Mucosa of descending colon (tissue), 3 donors: ENCODE measurements around the gene ANKRD44. TPM values are rescaled to one million over a fixed set of nuclear protein-coding genes. Genes with fewer than 3 reads are reported as not detected.

Source experiments
- ATAC-seq: fragments of 200-7000 bp; cut with Tn5 transposase; one replicate; pipeline ENCODE4 v1.9.1; 2020; ENCODE audit warnings: mild to moderate bottlenecking, moderate library complexity
- DNase-seq, 3 donors: peaks; one replicate each; pipeline ENCODE4 v3.0.0-alpha.2; 2020
- H3K36me3 ChIP-seq: fragments of 200-600 bp; one replicate; pipeline ENCODE4 v1.8.0; 2021; ENCODE audit warnings: low read depth, mild to moderate bottlenecking
- H3K4me1 ChIP-seq: fragments of 200-600 bp; one replicate; pipeline ENCODE4 v1.8.0; 2021; ENCODE audit warnings: low read depth, mild to moderate bottlenecking
- H3K4me3 ChIP-seq: fragments of 200-600 bp; one replicate; pipeline ENCODE4 v1.8.0; 2021; ENCODE audit warnings: mild to moderate bottlenecking
- H3K9me3 ChIP-seq: fragments of 200-600 bp; one replicate; pipeline ENCODE4 v1.8.0; 2021; ENCODE audit warnings: mild to moderate bottlenecking
- intact Hi-C, 2 donors: fragments of 100-400 bp; cut with DNase I in 1 of 2; cut with micrococcal nuclease in 1 of 2; formaldehyde crosslinking; loops; one replicate each; pipeline versions ENCODE4 v1.11.0 to v1.11.1; 2022; cut with DNase I, micrococcal nuclease
- total RNA-seq, 3 donors: library from RNA; stranded (reverse); fragmentation: NEBNext Ultra II Directional in 2 of 3; extraction: Animal tissue kit (Norgen Biotek cat#: 25700) in 2 of 3; gene quantifications; one replicate each; pipeline versions ENCODE4 v1.2.1 to v1.2.4, GENCODE V29; 2021 to 2023
- TF ChIP-seq, protein P1 (sequence below): fragments of 200-600 bp; IDR thresholded peaks from one replicate; pipeline ENCODE4 v1.8.0; 2022; ENCODE audit warnings: antibody characterized with exemption, mild to moderate bottlenecking
- donor health status: DM: no; HTN: no; CAD: no; lungs with moderate emphysema.
- donor health status: DM: no; HTN: no; CAD: no.
- donor health status: DM: no; HTN: yes; CAD: no.

Gene ANKRD44
- total RNA-seq, 3 donors from 2014 or later = 9.7 to 25.7 (median 13.7) TPM

DNA sequence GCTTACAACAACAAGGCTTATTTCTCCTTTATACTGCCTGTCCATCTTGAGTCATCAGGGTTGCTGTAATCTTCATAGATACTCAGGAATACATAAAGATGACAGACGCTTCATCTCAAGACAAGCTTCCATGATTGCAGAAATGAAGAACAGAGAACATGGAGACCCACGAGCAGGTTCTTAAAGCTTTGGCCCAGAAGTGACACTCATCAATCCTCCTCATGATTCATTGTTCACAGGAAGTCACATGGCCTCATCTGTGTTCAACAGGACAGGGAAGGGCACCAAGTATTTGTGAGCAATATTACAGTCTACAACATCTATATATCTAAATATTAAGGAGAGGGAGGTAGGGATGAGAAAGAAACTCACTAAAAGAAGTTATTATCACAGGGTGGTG is 347.5 kb downstream of the ANKRD44 start:
- TF ChIP-seq, protein P1, sequence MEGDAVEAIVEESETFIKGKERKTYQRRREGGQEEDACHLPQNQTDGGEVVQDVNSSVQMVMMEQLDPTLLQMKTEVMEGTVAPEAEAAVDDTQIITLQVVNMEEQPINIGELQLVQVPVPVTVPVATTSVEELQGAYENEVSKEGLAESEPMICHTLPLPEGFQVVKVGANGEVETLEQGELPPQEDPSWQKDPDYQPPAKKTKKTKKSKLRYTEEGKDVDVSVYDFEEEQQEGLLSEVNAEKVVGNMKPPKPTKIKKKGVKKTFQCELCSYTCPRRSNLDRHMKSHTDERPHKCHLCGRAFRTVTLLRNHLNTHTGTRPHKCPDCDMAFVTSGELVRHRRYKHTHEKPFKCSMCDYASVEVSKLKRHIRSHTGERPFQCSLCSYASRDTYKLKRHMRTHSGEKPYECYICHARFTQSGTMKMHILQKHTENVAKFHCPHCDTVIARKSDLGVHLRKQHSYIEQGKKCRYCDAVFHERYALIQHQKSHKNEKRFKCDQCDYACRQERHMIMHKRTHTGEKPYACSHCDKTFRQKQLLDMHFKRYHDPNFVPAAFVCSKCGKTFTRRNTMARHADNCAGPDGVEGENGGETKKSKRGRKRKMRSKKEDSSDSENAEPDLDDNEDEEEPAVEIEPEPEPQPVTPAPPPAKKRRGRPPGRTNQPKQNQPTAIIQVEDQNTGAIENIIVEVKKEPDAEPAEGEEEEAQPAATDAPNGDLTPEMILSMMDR = no peak
- intact Hi-C loops = loop anchor here in 1 of 2 donors (5.0 kb wide), 1 partner anchor 879 kb away; no protein-coding TSS in a partner anchor
- Histone ChIP-seq H3K36me3 (no peaks in the 10 kb centered on the region), H3K4me3 (no peak overlapping the region), H3K4me1 (peaks cover 2% of the 10 kb centered on the region), H3K9me3 (no peaks in the 10 kb centered on the region)
- no peak for ATAC-seq
- DNase-seq = no peak

DNA sequence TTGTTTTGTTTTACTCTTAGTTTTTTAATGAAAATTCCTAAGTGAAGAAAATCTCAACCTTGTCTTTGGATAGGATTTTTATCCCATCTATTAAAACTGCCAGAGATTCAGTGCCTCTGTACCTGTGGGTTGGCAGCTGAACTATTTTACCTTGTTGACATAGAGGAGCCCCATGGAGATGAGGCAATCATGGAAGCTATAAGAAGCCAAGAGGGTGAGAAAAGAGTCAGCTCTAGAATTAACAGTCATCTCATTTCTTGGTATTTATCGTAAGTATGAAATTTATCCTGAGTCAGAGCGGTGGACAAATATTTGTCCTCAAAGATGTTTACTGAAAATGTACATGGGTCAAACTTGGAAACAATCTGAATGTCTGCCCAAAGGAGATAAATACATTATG is 348.3 kb downstream of the ANKRD44 start:
- TF ChIP-seq, protein P1 = no peak
- Histone ChIP-seq H3K4me3 (no peak overlapping the region), H3K36me3 (no peaks in the 10 kb centered on the region), H3K4me1 (peaks cover 2% of the 10 kb centered on the region), H3K9me3 (no peaks in the 10 kb centered on the region)
- DNase-seq (no peak), ATAC-seq (no peak)
- intact Hi-C loops = loop anchor here in 1 of 2 donors (5.0 kb wide), 1 partner anchor 880 kb away; no protein-coding TSS in a partner anchor

DNA sequence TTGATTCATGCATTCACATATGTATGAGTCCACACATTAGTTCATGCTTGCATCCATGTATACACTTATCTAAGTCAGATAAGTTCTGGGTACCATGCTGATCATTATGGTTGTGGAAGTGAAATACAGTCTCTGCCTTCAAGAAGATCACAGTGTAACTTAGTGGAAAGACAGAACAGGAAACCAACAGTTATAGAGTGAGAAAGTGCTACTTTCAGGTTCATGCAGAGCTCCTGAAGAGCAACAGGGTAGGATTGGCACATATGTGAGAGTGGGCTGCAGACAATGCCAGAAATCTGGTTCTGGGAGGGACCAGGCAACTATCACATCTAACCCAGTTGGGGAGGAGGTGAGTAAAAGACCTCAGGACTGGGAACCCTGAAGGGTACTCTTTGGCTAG is 348.7 kb downstream of the ANKRD44 start:
- Histone ChIP-seq H3K4me3 (no peak overlapping the region), H3K36me3 (no peaks in the 10 kb centered on the region), H3K9me3 (no peaks in the 10 kb centered on the region), H3K4me1 (peaks cover 2% of the 10 kb centered on the region)
- DNase-seq = no peak
- no peak for ATAC-seq
- TF ChIP-seq, protein P1 = no peak
- intact Hi-C loops = loop anchor here in 1 of 2 donors (5.0 kb wide), 1 partner anchor 880 kb away; no protein-coding TSS in a partner anchor

DNA sequence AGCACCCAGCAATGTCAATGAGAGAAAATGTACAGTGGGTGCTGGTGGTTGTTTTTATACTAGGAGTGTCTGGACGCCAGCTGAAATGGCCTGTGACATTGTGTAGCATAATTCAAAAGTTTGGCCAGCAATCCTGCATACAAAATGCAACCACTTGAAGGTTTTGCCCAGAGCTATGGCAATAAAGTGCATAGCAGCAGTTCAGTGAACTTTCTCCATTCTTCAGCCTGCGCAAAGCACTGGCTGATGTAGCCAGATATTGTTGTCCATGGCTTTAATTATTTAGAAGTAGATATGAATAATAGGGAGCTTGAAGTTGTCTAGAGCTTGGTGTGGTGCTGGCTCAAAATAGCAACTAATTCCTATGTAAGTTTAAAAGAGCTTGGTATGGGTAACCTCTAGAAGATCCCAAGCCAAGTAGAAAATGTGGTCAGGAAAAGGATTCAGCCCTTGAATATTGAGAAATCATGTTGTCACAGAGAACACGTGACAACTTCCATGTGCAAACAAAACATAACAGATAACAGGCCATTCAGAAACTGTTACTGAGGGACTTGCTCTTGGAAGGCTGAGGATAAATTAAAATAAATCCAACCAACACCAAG is 350.7 kb downstream of the ANKRD44 start:
- no peak for DNase-seq
- Histone ChIP-seq H3K4me3 (no peak overlapping the region), H3K9me3 (no peaks in the 10 kb centered on the region), H3K4me1 (no peaks in the 10 kb centered on the region), H3K36me3 (no peaks in the 10 kb centered on the region)
- intact Hi-C loops = loop anchor here in 1 of 2 donors (5.0 kb wide), 1 partner anchor 882 kb away; no protein-coding TSS in a partner anchor
- TF ChIP-seq, protein P1 = no peak
- peak; percentile 46 for ATAC-seq

DNA sequence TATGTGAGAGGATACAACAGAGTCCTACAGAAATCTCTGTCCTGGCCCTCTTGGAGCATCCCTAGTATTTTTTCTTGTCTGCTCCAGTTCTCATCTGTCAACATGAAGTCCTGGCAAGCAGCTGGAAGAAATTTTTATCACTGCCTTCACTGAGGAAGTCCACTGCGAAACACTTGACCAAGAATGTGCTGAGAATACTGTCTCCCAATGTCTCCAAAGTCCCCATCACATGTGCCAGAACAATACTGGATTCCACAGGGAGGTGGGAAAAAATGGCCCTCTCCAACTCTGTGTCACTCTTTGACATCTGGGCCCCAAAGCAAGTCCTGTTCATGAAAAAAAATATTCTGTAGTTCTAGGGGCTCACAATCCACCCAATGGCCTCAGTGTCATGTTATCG is 351.3 kb downstream of the ANKRD44 start:
- ATAC-seq (no peak), DNase-seq (no peak)
- Histone ChIP-seq H3K36me3 (no peaks in the 10 kb centered on the region), H3K4me3 (no peak overlapping the region), H3K9me3 (no peaks in the 10 kb centered on the region), H3K4me1 (no peaks in the 10 kb centered on the region)
- TF ChIP-seq, protein P1 = no peak
- intact Hi-C loops = no loop called here
